ENCODE measurements around the gene RAB11FIP3.
"Not testable (repeated sequence)": the region's sequence is repeated elsewhere in the genome, so short reads cannot be mapped to it uniquely, and the experiment has no call there.

Gene RAB11FIP3

DNA sequence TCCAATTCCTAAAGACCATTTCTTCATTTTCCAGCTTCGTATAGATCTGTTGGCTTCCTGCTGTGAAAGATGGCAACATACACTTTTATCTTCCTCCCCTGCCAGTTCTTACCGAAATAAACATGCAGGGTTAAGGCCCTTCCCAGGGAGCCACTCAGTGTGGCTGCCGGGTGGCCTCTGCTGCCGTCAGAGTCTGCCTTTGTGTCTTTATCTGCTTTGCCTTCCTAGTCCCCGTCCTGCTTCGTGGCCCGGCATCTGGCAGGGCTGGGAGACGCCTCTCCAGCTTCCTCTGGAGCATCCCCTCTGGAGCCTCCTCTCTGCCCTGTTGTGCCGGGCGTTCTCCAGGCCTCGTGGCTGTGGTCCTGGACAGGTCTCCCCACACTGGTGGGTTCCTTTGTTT lies 71.8 kb downstream of the RAB11FIP3 start:
- no peak for DNase-seq

GRCh38 chr16:499924-500323 lies 74.5 kb downstream of the RAB11FIP3 start:
- DNase-seq, result no peak

- DNase-seq, result no peak
These were observed 75.3 kb downstream of the RAB11FIP3 start for GRCh38 chr16:500709-501108.

- no peak for DNase-seq
These were observed 76.9 kb downstream of the RAB11FIP3 start for GRCh38 chr16:502179-502943.

DNA sequence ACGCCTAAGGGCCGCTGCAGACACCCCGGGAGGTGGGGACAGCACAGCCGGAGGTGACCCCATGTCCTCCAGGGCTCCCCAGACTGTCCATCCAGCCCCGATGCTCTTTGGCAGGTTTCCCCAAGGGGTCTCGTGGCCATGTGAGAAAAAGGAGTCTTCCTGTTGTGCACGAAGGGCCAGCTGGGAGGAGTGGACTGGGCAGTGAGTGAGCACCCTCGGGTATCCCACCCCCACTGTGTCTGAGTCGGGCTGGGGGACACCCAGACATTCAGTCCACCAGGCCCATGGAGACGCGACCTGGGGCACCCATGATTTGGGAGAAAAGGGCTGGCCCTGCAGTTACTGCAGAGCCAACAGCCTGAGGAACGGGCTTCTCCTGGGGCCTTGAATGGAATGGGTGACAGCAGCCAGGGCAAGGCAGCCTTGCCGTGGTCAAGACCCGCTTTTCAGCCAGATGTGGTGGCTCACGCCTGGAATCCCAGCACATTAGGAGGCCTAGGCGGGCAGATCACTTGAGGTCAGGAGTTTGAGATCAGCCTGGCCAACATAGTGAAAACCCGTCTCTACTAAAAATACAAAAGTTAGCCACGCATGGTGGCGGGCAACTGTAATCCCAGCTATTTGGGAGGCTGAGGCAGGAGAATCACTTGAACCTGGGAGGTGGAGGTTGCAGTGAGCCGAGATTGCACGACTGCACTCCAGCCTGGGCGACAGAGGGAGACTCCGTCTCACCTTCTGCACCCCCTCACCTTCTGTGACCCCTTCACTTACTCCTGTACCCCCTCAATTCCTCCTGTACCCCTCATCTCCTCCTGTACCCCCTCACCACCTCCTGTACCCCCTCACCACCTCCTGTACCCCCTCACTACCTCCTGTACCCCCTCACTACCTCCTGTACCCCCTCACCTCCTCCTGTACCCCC lies 78.0 kb downstream of the RAB11FIP3 start:
- DNase-seq, result no peak

DNA sequence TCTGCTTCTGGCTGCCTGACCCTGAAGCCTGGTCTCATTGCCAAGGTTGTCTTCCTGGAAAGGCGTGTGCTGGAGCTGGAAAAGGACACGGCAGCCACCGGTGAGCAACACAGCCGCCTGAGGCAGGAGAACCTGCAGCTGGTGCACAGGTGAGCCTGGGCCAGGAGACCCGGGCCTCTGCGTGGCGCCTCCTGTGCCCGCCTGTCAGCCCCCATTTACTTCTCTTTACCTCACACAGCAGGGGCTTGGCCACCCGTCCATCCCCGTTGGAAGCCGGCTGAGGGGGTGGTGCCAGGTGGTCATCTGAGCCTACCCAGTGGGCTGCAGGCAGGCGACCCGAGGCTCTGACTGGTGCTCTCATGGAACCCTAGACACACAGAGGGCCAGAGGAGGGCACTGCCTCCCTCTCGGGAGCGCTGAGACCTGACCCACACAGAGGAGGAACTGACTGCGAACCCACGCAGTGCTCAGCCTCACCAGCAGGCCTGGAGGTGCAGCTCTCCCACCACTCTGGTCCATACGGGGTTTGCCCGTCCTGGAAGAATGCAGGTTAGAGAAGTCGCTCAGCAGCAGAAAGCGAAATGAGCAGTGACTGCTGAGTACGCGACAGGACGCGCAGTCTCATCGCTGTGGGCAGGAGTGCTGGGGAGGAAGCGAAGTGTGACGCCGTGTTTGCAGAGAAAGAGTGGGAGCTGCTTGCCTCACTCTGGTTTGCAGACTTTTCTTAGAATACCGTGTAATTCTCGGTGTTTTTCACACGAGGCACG lies 80.2 kb downstream of the RAB11FIP3 start:
- DNase-seq, result no peak

DNA sequence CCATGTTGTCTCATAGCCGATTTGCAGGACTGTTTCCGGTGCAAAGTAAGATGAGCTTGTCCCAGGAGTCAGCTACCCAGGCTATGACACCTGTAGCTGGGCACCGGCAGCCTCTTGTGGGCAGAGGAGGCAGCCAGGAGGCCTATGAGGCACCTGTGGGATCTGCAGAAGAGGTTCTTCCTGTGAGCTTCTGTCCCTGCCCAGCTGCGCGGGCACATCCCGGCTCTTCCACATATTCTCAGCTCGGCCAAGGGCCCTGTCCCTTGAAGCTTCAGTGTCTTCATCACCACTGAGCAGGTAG lies 80.7 kb downstream of the RAB11FIP3 start:
- DNase-seq, result no peak

DNA sequence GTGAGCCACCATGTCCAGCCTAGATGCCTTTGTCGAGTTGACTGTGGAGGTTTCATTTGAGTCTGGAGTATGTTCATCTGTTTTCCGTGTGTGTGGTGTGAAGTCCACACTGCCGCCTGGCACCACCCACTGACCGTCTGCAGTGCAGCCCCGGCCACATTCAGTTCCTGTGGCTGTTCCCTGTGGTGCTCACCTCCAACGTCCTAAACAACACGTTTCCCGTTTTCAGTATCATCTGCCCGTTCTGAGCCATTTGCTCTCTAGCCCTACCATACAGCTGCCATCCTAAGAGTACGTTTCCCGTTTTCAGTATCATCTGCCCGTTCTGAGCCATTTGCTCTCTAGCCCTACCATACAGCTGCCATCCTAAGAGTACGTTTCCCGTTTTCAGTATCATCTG lies 82.1 kb downstream of the RAB11FIP3 start:
- DNase-seq, result not testable (repeated sequence)

DNA sequence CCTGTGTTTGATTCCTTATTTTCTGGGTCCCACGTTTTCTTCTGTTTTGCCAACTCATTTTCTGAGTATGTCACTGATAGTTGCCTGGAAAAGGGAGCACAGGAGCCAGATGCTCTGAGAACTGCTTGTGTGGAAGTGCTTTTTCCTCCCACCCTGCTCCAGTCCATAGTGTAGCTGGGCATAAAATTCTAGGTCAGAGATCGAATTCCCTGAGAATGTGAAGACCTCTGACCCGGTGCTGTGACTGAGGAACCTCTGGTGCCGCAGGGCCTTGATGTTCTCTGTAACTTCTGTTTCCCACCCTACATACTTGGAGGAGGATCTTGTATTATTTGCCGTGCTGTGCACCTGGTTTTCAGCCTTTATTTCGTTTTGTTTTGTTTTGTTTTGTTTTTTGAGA lies 82.5 kb downstream of the RAB11FIP3 start:
- DNase-seq, result no peak

- no peak for DNase-seq
These were observed 83.7 kb downstream of the RAB11FIP3 start for GRCh38 chr16:508884-509736.

GRCh38 chr16:510066-510825 lies 84.8 kb downstream of the RAB11FIP3 start:
- no peak for DNase-seq

DNA sequence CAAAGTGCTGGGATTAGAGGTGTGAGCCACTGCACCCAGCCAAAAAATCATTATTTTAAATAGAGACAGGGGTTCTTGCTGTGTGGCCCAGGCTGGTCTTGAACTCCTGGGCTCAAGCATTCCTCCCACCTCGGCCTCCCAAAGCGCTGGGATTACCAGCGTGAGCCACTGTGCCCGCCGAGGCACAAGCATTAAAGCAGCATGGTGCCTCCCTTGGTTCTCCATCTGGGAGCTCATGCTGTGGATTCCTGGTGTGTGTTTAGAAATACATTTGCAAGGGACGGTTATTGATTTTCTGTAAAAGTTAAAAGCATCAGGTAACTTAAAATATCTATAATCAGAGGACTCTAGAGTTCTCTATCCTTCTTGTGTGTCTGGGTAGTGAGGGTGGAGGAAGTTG lies 87.4 kb downstream of the RAB11FIP3 start:
- DNase-seq, result no peak

DNA sequence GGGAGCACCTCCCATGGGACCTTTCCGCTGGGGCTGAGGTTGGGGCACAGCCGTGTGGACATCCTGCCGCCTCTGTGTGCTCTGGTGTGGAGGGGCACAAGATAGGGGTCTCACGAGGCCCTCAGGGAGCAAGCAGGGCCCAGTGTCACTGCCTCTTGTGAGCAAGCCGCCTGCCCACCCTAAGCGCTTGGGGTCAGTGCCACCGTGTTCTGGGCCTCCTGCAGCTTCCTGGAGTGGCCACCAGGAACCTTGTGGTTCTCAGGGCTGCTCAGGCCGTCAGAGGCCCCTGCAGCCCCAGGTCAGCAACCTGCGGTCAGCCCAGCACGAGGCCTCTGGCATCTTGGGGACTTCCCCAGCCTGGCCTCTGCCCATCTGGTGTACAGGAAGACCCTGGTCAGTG lies 88.5 kb downstream of the RAB11FIP3 start:
- no peak for DNase-seq

GRCh38 chr16:515175-515938 lies 89.9 kb downstream of the RAB11FIP3 start:
- DNase-seq, result no peak

- no peak for DNase-seq
These were observed 90.4 kb downstream of the RAB11FIP3 start for GRCh38 chr16:515939-516226.

DNA sequence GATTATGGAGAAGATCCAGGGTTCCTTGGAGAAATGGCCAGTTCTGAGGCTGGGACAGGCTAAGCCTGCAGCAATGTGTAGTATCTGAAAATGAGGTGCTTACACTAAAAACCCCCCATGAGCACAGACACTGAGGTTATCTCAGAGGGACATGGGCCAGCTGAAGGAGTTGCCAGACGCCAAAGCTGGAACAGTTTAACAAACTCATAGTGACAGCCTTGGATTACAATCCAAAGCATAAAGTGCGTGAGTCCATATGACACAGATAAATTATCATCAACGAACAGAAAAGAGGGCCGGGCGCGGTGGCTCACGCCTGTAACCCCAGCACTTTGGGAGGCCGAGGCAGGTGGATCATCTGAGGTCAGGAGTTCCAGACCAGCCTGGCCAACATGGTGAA lies 90.9 kb downstream of the RAB11FIP3 start:
- DNase-seq, result no peak

- no peak for DNase-seq
These were observed 93.4 kb downstream of the RAB11FIP3 start for GRCh38 chr16:518858-519257.

GRCh38 chr16:519425-519824 lies 94.0 kb downstream of the RAB11FIP3 start:
- no peak for DNase-seq

DNA sequence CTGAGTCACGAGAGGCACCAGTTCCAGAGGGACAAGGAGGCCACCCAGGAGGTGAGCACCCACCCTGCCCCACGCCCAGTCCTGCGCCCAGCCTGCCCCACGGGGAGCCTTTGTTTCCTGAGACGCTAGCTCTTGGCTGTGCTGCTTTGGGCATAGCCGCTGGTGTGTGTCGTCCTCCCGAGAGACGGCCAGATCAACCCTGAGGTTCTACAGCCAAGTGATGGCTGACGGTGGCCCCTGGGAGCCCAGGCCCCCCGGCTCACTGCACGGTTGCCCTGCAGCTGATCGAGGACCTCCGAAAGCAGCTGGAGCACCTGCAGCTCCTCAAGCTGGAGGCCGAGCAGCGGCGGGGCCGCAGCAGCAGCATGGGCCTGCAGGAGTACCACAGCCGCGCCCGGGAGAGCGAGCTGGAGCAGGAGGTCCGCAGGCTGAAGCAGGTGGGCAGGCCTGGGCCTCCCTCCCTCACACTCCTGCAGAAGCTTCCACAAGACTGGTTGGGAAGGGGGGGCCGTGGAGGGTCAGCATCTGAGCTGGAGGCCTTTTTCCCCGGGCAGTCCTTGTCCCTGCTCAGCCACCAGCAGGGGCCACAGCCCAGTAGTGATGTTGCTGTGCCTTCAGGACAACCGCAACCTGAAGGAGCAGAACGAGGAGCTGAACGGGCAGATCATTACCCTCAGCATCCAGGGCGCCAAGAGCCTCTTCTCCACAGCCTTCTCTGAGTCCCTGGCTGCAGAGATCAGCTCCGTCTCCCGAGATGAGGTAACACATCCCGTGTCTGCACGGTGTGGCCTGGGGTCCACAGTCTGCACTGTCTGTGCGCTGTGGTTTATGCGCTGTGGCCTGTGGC lies 94.6 kb downstream of the RAB11FIP3 start:
- DNase-seq, result no peak

DNA sequence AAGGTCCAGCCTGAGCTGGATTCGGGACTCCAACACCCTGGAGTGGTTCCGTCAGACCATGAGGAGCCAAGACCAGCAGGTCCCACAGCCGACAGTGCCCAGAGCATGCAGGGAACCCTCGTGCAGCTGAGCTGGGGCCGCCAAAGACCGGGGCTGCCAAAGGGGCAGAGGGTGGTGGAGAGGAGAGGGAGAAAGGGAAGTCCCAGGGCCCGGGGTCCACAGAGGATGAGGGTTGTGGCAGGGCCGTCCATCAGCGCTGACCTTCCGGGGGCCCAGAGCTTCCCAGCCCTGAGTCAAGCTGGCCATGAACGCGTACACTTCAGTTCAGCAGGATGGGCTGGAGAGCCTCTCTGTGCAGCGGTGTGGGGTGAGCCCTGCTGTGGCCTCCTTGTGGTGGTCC lies 95.4 kb downstream of the RAB11FIP3 start:
- no peak for DNase-seq

Measured in effector CD8-positive, alpha-beta T cell (primary cell).